GM18505 (cell line): Measurements from ENCODE around the gene STIMATE.

Source experiments
- ATAC-seq: cut with Tn5 transposase; IDR thresholded peaks from one replicate; pipeline ENCODE4 v1.9.1; 2021; ENCODE audit not compliant: unreplicated experiment
- POLR2A ChIP-seq: IDR thresholded peaks from 4 replicates; pipeline ENCODE4 v1.6.1; 2011; ENCODE audit warnings: borderline replicate concordance; ENCODE audit not compliant: insufficient read depth, insufficient read length; ENCODE audit errors: extremely low read depth

The STIMATE gene

DNA sequence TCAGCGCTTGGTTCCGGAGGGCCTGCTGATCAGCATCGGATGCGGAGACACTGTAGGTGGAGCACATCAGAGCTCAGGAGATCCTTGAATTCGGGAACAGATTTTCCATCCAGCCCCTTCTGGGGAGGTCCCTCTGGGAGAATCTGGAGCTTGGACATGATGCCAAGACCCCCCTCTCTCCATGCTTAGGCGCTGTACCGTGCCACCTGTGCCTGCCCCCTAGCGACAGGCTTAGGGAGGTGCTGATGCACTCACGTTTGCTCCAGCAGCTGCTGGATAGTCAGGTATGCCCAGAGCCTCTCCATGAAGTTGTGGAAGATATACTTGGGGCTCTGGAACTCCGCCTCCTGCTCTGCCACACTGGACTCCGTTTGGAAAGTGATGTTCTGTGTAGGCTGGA, 76.6 kb downstream of the STIMATE start:
- no peak for TF ChIP-seq POLR2A
- no peak for ATAC-seq

DNA sequence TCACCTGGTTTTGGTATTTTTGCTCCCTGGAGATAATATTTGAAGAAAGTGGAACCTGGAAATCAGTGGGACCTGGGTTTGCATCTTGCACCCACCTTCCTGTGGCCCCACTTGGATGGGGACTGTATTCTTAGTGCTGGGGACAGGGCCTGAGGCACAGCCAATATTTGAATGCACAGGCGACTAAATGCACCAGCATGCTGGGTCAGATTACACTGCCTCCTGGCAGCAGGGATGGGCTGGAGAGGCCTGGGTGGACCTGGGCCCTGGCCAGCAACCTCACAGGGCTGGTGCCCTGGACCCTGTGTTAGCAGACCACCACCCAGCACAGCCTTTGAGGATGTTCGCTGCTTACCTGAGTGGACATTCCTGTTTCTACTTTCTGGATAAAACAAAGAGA, 77.4 kb downstream of the STIMATE start:
- TF ChIP-seq POLR2A = no peak
- ATAC-seq = no peak

DNA sequence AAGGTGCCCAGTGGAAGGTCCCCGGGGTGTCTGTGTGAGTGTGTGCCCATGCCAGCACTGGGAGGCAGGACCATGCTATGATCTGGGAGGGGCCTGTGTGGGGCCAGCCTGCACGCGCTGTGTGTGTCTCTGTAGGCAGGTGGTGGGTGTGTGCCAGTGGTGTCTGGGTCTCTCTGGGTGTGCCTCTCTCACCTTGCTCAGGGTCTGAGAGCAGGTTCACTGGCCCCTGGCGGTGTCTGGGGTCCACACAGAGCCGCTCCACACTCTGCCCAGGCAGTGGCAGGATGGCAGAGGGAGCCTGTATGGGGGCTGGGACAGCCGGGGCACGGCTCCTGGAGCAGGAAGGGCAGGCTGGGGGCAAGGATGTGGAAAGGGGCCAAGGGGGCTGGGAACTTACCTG, 79.5 kb downstream of the STIMATE start:
- TF ChIP-seq POLR2A = no peak
- ATAC-seq = no peak

DNA sequence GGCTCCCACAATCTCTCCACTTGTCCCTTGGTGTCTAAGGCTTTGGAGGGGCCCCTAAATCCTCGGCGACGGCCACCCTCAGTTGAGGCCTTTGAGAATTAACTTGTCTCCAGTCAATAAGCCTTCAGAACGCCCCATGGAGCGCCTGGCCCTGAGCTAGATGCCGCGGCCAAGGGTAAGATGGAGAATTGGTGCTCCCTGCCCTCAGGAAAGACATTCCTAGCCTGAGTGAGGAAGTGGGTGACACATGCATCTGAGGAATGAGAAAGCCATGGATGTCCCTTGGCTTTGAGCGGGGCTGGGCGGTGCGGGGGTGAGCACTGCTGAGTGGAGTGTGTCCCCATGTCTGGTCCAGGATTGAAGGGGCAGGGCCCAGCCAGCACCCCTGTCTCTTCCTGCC, 80.1 kb downstream of the STIMATE start:
- TF ChIP-seq POLR2A = no peak
- no peak for ATAC-seq

DNA sequence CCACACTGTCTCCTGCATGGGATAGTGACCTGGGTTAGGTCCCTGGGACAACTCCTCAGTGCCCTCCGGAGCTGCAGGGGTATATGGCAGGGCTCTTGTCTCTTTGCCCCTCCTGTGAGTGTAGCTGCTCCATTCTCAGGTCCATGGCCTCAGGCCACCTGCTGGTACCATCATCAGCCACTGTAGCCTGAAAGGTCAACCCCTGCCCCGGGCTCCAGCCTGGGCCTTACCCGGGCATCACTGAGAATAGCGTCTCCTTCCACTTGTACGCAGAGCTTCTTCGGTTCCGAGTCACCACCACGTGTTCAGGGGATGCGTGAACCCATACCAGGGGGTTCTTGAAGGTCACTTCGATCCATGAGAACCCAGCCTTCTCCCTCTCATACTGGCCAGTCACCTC, 80.7 kb downstream of the STIMATE start:
- no peak for ATAC-seq
- no peak for TF ChIP-seq POLR2A

DNA sequence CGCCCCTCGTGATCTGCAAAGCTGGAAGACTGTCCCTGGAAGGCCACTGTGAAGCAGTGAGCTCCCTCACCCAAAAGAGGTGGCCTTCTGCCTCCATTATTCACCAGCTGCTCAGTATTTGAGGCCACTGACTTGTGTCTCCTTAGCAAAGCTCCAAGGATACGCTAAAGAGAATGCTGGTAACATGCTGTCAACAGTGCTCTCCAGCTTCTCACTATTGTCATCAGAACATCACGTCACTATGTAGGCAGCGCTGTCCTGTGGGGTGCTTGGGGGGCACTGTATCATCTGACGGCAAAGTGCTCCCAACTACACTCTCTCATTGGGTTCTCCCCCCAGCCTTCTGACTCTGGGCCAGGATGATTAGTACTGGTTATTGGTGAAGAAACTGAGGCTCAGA, 81.1 kb downstream of the STIMATE start:
- no peak for ATAC-seq
- no peak for TF ChIP-seq POLR2A

DNA sequence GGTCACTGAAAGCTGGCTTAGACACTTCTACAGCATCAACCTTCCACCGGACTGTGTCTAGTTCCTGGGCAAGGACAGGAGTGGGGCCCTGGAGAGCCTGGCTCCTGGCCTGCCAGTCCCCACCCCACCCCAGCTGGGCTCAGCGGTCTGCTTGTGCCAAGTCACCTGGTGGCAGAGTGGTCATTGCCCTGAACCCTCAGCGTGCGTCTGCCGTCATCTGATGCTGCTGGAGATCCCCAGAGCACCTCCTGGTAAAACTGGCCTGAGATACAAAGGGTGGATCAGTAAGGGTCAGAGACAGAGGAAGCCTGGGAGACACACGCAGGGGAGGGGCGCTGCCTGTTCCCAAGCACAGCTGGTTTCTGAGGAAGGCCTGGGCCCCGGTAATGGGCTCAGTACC, 83.5 kb downstream of the STIMATE start:
- no peak for ATAC-seq
- TF ChIP-seq POLR2A = no peak

DNA sequence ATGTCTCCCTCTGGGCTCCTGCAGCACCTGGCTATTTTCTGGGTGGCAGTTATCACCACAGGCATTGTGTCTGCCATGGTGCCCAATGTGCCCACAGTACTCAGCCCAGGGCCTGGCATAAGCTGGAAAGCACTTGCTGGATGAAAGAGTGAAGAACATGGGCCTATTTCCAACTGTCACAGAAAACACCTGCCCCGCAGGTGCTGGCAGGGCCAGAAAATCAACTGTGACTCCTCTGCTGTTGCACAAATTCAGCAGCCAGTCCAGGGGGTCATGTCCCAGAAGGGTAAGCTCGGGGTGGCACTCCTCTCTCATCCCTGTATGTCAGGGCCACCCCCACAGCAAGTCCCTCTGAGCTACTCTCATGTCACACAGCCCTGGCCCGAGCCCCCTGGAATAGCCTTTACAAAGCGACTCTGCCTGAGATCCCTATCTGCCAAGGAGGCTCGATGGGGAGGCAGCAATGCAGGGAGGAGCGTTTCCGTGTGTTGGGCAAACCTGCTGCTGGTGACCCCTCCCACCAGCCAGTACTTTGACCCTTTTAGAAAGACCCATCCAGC, 85.8 kb downstream of the STIMATE start:
- ATAC-seq = no peak
- no peak for TF ChIP-seq POLR2A

DNA sequence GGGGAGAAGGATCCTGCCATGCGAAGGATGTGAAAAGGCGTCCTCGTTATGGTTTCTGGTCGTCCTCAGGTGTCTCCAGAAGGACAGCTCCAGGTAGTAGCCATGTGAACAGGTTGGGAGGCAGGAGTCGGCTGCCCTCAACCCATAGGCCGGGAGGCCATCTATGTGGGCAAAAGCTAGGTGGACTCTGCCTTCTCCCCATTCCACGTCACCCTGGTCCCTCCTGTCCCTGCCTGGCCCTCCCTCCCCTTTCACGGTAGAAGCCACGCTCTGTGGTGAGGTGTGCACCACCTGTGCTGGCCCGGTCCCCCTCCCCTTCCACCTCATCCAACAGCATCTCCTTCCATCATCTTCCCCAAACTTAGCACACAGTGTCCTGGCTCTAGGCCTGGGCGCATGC, 86.4 kb downstream of the STIMATE start:
- no peak for ATAC-seq
- TF ChIP-seq POLR2A = no peak

DNA sequence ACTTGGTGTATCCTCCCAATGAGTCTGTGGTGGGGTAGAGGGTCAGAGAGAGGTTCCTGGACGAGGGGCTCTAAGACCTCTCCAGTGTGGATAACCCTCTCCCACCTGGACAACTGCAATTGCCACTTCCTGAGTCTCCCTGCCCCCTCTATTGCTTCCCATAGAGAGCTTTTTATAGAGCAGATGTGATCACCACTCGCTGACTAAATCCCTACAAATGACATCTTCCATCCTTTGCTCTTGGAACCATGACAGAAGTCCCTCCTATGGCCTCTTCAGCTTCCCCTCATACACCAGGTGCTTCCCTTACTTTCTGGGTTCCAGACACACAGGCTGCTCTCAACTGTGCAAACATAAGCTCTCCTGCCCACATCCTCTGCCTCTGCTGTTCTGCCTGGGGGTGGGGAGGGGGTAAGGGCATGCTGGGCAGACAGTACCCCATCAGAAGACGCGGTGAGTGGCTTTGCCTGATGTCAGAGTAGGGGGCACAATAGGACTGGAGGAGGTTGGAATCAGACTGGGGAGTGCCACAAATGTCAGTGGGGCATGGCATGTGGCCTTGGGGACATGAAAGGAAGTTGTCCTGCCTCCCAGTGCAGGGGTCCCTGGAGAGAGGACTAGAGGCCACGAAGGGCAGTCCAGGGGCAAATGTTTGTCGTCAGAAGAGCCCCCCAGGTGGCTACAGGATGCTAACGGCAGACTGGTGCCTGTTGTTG, 87.5 kb downstream of the STIMATE start:
- TF ChIP-seq POLR2A = no peak
- no peak for ATAC-seq

DNA sequence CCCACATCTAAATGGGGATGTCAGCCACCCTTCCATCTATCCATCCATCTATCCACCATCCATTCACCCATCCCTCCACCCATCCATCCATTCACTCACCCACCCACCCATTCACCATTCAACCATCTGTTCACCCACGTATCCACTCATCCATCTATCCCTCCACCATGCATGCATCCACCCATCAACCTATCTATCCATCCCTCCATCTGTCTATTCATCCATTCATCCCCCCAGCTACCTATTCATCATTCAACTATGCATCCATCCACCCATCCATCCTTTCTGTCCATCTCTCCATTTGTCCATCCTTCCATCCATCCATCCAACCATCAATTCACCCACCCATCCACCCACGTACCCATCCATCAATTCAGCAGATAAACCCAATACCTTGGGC, 88.2 kb downstream of the STIMATE start:
- no peak for TF ChIP-seq POLR2A
- no peak for ATAC-seq

DNA sequence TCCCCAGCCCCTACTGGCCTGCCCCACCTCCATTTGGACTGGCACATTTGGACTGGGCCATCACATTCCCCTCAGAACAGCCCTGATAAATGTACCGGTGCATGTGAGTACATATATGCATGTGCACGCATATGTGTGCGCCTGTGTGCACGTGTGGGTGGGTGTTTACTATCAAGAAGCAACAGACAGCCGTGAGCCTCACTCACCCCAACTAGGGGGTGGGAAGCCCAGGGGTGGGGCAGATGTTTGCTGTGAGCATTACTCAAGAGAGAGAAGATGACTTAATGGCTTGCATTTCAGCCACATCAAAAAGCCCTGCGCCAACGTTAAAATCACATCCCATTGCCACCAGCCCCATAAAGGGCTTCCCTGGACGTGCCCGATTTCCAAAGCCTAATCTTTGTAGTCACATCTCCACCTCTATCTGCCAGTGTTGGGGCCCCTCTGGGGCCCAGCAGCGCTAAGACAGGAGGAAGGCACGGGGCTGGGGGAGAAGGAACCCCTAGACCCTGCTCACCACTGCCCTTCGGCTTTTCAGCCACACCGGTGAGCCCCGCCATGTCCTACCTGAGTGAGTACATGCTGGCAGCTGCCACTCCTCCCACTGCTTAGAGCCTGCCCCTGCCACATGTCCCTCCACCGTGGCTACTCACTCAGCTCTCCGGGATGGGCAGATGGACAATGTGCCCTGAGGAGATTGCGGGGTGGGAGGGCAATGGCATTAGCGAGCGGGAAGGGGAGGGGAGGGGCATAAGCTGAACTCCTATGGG, 91.9 kb downstream of the STIMATE start:
- no peak for ATAC-seq
- TF ChIP-seq POLR2A = no peak

DNA sequence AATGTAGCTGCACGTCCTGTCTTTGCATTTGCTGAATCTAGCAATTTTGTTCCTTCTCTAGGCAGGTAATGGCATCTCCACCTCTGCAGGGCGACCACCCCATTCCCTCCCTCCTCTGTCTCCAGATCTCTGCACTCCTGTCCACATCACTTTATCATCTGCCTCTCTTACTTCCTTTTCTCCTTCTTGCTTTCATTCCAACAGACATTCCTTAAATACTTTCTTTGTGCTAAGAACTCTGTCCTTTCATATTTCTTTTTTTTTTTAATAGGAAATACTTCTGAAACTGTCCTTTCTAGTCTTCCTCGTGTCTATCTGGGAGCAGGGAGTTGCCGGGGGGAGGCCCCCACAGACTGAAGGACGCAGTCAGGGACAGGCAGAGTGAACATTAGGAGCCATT, 95.5 kb downstream of the STIMATE start:
- no peak for ATAC-seq
- TF ChIP-seq POLR2A = no peak

DNA sequence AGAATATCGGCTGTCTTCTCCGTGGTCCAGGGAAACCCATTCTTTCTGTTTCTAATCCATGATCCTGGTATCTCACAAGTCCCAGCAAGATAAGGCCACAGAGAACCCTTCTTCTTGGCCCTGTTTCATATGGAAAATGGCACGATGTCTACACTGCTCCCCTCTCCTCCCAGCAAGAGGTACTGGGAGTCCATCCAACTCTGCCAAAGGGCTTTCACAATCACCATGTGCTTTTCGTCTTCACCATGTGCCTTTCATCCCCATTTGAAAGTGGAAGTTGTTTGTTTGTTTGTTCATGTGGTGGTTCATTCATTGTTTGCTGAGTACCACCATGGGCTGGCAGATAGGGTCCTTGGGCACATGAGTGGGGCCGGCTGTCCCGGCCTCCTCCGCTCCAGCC, 97.3 kb downstream of the STIMATE start:
- no peak for ATAC-seq
- no peak for TF ChIP-seq POLR2A
